RWPE2 (cell line): ENCODE data around the gene CSNK1D.

ENCODE experiments used
- ATAC-seq: fragments of 200-7000 bp; cut with Tn5 transposase; 3 replicates; pipeline ENCODE4 v1.9.1; 2021; ENCODE audit warnings: low read depth
- DNase-seq: peaks from one replicate; pipeline ENCODE4 v3.0.0-alpha.2; 2020; ENCODE audit warnings: low spot score
- H3K27ac ChIP-seq: fragments of 450-650 bp; 2 replicates; pipeline ENCODE4 v1.5.1; 2017; ENCODE audit warnings: mild to moderate bottlenecking; ENCODE audit not compliant: poor library complexity, severe bottlenecking
- H3K27me3 ChIP-seq: fragments of 250-450 bp; sonication (Bioruptor Pico); 2 replicates; pipeline ENCODE4 v1.5.1; 2021; ENCODE audit warnings: mild to moderate bottlenecking, moderate library complexity; ENCODE audit not compliant: insufficient read depth, poor library complexity, severe bottlenecking
- H3K36me3 ChIP-seq: fragments of 250-450 bp; sonication (Bioruptor Pico); 2 replicates; pipeline ENCODE4 v1.5.1; 2020; ENCODE audit warnings: low read depth, mild to moderate bottlenecking, moderate library complexity
- H3K4me1 ChIP-seq: fragments of 250-450 bp; sonication (Bioruptor Pico); 2 replicates; pipeline ENCODE4 v1.5.1; 2021; ENCODE audit warnings: mild to moderate bottlenecking, moderate library complexity; ENCODE audit not compliant: insufficient read depth, poor library complexity, severe bottlenecking
- H3K4me3 ChIP-seq: fragments of 250-450 bp; sonication (Bioruptor Pico); 2 replicates; pipeline ENCODE4 v1.5.1; 2021; ENCODE audit warnings: mild to moderate bottlenecking, moderate library complexity; ENCODE audit not compliant: severe bottlenecking
- H3K9me3 ChIP-seq: fragments of 250-450 bp; sonication (Bioruptor Pico); 2 replicates; pipeline ENCODE4 v1.5.1; 2021; ENCODE audit warnings: mild to moderate bottlenecking, moderate library complexity; ENCODE audit not compliant: severe bottlenecking
- CTCF ChIP-seq: fragments of 450-650 bp; IDR thresholded peaks from one replicate; pipeline ENCODE4 v1.5.1; 2017; ENCODE audit warnings: mild to moderate bottlenecking, moderate library complexity; ENCODE audit not compliant: poor library complexity, severe bottlenecking

Gene CSNK1D

GRCh38 chr17:82317394-82318168, 44.1 kb upstream of the CSNK1D start, which contains the start of gene CD7:
TSS of gene CD7 (minus strand) at chr17:82317608. CDS start at chr17:82317495, 113 bp downstream.
- Histone ChIP-seq H3K27me3 (no peaks in the 10 kb centered on the region), H3K27ac (no peak within 1 kb of the TSS), H3K9me3 (no peaks in the 10 kb centered on the region), H3K4me1 (no peaks in the 10 kb centered on the region), H3K36me3 (no peaks in the 10 kb centered on the region), H3K4me3 (no peak within 1 kb of the TSS)
- DNase-seq = no peak
- TF ChIP-seq CTCF = no peak
- ATAC-seq = no peak

- no peaks in the 10 kb centered on the region for H3K36me3 ChIP-seq
- H3K27me3 ChIP-seq = no peaks in the 10 kb centered on the region
- no peak overlapping the region for H3K4me3 ChIP-seq
- no peaks in the 10 kb centered on the region for H3K4me1 ChIP-seq
- no peak for ATAC-seq
- H3K27ac ChIP-seq = no peak overlapping the region
- TF ChIP-seq CTCF = no peak
- no peaks in the 10 kb centered on the region for H3K9me3 ChIP-seq
- no peak for DNase-seq
These were observed 43.3 kb upstream of the CSNK1D start for GRCh38 chr17:82316651-82317393.

GRCh38 chr17:82315703-82316358, 42.3 kb upstream of the CSNK1D start:
- DNase-seq (no peak), ATAC-seq (no peak)
- Histone ChIP-seq H3K36me3 (no peaks in the 10 kb centered on the region), H3K27me3 (no peaks in the 10 kb centered on the region), H3K27ac (no peak overlapping the region), H3K9me3 (no peaks in the 10 kb centered on the region), H3K4me3 (no peak overlapping the region), H3K4me1 (no peaks in the 10 kb centered on the region)
- no peak for TF ChIP-seq CTCF

- Histone ChIP-seq H3K4me1 (no peaks in the 10 kb centered on the region), H3K27ac (no peak overlapping the region), H3K27me3 (no peaks in the 10 kb centered on the region), H3K4me3 (no peak overlapping the region), H3K36me3 (no peaks in the 10 kb centered on the region), H3K9me3 (no peaks in the 10 kb centered on the region)
- ATAC-seq (no peak), DNase-seq (no peak)
- no peak for TF ChIP-seq CTCF
These were observed 41.5 kb upstream of the CSNK1D start for GRCh38 chr17:82314727-82315605.
